GM21576 (cell line): ENCODE results near the gene TNFRSF21.
"Not testable (repeated sequence)": the region's sequence is repeated elsewhere in the genome, so short reads cannot be mapped to it uniquely, and the experiment has no call there.

Experiments
- ATAC-seq: cut with Tn5 transposase; IDR thresholded peaks from one replicate; pipeline ENCODE4 v1.9.1; 2021; ENCODE audit warnings: mild to moderate bottlenecking, moderate library complexity; ENCODE audit not compliant: unreplicated experiment

Gene TNFRSF21

GRCh38 chr6:47290124-47290834, 19.4 kb downstream of the TNFRSF21 start:
- no peak for ATAC-seq

DNA sequence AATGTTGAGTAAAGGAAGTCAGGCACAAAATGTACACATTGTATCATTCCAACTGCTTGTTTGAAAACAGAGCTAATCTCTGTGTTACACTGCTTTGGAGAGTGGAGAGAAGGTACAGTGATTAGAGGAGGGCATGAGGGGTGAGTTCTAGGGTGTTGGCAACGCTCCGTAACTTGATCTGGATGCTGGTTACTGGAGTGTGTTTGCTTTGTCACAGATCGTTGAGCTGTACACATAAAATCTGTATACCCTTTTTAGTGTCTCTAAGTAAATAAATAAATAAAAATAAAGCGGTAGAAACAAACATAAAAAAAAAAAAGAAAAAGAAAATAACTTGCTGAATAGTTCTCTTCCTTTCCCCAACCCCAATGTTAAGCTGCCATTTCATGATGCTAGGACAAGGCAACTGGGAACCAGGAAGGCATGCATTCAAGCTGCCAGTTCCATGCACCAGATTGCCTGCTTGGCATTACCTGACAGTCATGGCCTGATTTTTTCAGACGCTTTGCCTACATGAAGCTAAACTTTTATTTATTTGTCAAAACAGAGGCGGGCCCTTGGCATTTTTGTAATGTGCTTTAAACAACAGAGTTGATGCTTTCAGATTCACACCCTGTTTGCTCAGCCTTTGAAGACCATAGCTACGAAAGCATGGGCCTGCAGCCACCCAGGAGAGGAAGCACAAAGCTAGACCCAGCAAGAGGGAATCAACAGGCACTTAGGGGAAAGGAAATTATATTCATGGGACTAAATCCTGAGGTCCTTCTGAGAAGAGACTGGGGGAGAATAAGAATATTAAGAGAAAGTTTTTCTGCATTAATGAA, 21.2 kb downstream of the TNFRSF21 start:
- no peak for ATAC-seq

GRCh38 chr6:47286301-47286700, 23.4 kb downstream of the TNFRSF21 start:
- no peak for ATAC-seq

GRCh38 chr6:47283993-47284392, 25.7 kb downstream of the TNFRSF21 start:
- no peak for ATAC-seq

GRCh38 chr6:47278545-47278944, 31.2 kb downstream of the TNFRSF21 start:
- ATAC-seq, result no peak

DNA sequence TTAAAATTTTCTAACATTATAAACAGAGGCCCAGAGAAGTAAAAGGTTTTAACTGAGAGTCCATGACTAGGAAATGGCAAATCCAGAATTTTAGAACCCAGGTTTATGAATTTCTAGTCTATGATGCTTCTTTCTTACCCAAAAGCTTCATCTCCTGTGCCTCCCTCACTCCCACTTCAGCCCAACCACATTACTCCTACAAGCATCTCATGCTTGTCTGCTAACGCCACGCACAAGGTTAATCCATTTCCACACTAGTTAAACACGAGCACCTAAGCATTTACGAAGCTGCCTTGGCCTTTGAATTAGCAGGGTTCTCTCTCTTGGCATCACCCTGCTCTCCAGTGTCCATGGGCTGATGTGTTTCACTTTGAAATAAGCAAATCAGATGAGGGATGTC, 32.0 kb downstream of the TNFRSF21 start:
- no peak for ATAC-seq

- no peak for ATAC-seq
Observed at GRCh38 chr6:47276377-47276776, 33.3 kb downstream of the TNFRSF21 start.

GRCh38 chr6:47275640-47276039, 34.1 kb downstream of the TNFRSF21 start:
- no peak for ATAC-seq

- not testable (repeated sequence) for ATAC-seq
Observed at GRCh38 chr6:47275132-47275531, 34.6 kb downstream of the TNFRSF21 start.

- ATAC-seq, result no peak
Observed at GRCh38 chr6:47268572-47269187, 41.0 kb downstream of the TNFRSF21 start.

- no peak for ATAC-seq
Observed at GRCh38 chr6:47267301-47267700, 42.4 kb downstream of the TNFRSF21 start.

- ATAC-seq, result no peak
Observed at GRCh38 chr6:47265971-47266370, 43.7 kb downstream of the TNFRSF21 start.

DNA sequence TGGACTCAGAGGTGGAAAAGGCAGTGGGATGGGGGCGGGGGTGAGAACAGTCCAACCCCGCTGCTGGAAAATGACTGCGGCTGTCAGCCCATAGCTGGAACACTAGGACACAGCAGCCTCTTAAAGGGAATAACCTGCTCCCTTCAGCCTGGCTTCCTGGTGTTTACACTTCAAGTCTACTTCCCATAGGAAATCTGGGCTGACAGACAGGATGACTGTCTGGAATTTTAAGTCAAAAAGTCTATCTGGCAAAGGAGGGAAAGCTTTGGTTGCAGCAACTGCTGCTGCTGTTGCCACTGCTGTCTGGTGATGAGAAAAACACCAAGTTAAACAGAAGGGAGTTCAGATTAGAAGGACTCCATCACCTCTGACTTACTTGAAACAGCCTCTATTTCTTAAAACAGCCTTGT, 44.9 kb downstream of the TNFRSF21 start:
- no peak for ATAC-seq

GRCh38 chr6:47263268-47263667, 46.4 kb downstream of the TNFRSF21 start:
- ATAC-seq, result no peak

GRCh38 chr6:47262231-47262630, 47.5 kb downstream of the TNFRSF21 start:
- no peak for ATAC-seq

DNA sequence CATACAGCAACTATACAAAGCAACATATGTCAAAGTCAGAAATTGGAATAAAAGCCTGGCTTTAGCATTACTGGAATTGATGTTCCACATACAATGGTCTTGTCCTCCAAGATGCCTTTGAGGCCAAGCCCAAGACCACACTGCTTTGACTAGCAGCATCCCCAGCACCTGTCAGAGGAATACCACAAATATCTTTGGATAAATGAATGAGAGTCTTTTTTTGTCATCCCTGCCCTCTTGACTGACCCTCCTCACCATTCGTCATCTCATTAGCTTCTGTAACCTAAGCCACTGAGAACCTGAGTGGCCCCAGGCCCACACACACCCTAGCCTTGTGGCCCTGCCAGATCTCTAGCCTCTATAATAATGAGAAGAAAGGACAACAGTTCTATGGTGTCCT, 48.5 kb downstream of the TNFRSF21 start:
- ATAC-seq, result no peak

DNA sequence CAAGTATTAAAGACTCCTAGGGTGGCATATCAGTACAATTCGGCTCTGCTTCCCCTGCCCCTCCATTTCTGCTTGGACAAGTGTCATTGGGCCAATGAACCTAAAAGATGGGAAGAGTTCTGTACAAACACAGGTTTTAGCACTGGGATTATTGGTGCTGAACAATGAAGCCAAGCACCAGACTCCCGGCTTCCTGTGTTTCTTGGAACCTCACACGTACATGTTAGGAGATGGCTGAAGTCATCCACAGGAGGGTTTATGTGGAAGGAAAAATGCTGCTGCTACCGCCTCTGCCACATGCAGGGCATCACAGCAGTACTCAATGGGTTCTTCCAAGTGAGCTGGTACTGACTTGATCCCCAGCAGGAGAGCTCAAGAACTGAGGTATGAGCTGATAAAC, 49.7 kb downstream of the TNFRSF21 start:
- no peak for ATAC-seq

- ATAC-seq, result no peak
Observed at GRCh38 chr6:47258724-47259347, 50.9 kb downstream of the TNFRSF21 start.

- no peak for ATAC-seq
Observed at GRCh38 chr6:47256981-47257730, 52.5 kb downstream of the TNFRSF21 start.

GRCh38 chr6:47256361-47256760, 53.3 kb downstream of the TNFRSF21 start:
- ATAC-seq, result no peak

DNA sequence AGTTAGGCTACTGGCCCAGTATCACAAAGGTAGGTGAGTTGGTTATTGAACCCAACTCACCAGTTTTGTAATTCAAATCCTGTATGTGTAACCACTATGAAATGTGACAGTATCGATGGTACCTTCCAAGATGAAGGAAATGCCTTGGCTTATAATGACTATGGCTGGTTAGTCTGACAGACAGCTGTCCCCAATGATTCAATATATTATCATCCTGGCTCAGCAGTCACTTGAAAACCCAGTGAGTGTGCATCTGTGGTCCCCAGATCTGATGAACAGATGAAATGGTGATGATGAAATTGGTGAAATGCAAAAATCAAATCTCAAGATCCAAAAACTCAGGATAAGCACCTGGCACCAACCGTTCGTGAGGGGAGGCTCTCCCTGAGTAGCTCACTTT, 54.8 kb downstream of the TNFRSF21 start:
- ATAC-seq, result no peak
